Coronary artery (tissue), 2 donors: ENCODE data around the gene FAM156A.
"Not testable (repeated sequence)": the region's sequence is repeated elsewhere in the genome, so short reads cannot be mapped to it uniquely, and the experiment has no call there.

Experiments
- DNase-seq: peaks from one replicate; pipeline ENCODE4 v3.0.0-alpha.2; 2017; ENCODE audit warnings: low spot score
- H3K27ac ChIP-seq, 2 donors: fragments of 200-600 bp; sonication (generic); one replicate each; pipeline ENCODE4 v1.5.1; 2016 to 2019
- H3K4me3 ChIP-seq: fragments of 200-600 bp; sonication (generic); 2 replicates; pipeline ENCODE4 v1.5.1; 2016; ENCODE audit warnings: mild to moderate bottlenecking, moderate library complexity
- TF ChIP-seq, protein P1 (sequence below): fragments of 200-600 bp; sonication (generic); IDR thresholded peaks from one replicate; pipeline ENCODE4 v1.5.1; 2019; ENCODE audit warnings: antibody characterized with exemption

Gene FAM156A

GRCh38 chrX:52934704-52935469, 23.4 kb downstream of the FAM156A start:
- Histone ChIP-seq H3K4me3 (peak overlapping the region; percentile 94), H3K27ac (peak overlapping the region; percentile 88 to 98)
- DNase-seq = peak; percentile 97
- TF ChIP-seq, protein P1, sequence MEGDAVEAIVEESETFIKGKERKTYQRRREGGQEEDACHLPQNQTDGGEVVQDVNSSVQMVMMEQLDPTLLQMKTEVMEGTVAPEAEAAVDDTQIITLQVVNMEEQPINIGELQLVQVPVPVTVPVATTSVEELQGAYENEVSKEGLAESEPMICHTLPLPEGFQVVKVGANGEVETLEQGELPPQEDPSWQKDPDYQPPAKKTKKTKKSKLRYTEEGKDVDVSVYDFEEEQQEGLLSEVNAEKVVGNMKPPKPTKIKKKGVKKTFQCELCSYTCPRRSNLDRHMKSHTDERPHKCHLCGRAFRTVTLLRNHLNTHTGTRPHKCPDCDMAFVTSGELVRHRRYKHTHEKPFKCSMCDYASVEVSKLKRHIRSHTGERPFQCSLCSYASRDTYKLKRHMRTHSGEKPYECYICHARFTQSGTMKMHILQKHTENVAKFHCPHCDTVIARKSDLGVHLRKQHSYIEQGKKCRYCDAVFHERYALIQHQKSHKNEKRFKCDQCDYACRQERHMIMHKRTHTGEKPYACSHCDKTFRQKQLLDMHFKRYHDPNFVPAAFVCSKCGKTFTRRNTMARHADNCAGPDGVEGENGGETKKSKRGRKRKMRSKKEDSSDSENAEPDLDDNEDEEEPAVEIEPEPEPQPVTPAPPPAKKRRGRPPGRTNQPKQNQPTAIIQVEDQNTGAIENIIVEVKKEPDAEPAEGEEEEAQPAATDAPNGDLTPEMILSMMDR = peak; percentile 95

DNA sequence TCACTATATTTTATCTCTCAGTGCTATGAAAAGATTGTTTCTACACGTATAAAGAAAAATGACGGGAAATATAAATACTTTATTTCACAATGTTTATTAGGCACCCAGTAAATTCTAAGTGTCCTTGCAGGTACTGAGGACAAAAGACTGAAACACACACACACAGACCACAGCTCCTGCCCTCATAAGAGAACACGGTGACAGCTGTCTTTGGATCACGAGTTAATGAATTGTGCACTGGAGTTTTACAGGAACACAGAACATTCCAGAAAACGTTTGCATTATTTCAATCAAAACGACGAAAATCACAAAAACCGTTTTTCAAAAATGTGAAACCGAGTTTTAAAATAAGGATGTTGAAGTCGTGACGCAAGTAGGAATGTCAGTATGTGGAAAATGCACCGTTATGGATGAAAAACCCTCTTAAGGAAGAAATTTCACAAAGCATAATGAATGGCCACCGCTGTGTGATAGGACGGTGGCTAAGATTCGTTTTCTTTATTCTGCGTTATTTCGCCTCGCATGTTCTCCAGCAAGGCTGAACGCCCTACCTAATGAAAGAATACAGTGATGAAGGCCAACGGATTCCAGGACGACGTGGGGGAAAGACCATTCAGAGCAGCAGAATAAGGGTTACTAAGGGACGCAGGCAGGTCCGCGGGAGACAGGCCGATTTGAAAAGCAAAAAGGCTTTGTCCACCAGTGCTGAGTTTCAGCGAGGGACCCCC, 24.2 kb downstream of the FAM156A start:
- peak overlapping the region; percentile 88 to 98 for H3K27ac ChIP-seq

GRCh38 chrX:52933213-52933612, 25.1 kb downstream of the FAM156A start:
- no peak overlapping the region for H3K4me3 ChIP-seq
- TF ChIP-seq, protein P1 = no peak
- DNase-seq = no peak
- no peak overlapping the region for H3K27ac ChIP-seq

More for the DNA sequence above, 24.2 kb downstream of the FAM156A start:
- H3K4me3 ChIP-seq = peak overlapping the region; percentile 94
- no peak for DNase-seq
- TF ChIP-seq, protein P1 = no peak

DNA sequence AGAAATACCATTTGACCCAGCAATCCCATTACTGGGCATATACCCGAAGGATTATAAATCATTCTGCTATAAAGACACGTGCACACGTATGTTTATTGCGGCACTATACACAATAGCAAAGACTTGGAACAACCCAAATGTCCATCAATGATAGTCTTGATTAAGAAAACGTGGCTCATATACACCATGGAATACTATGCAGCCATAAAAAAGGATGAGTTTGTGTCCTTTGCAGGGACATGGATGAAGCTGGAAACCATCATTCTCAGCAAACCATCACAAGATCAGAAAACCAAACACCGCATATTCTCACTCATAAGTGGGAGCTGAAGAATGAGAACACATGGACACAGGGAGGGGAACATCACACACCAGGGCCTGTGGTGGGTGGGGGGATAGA, 28.1 kb downstream of the FAM156A start:
- not testable (repeated sequence) for H3K4me3 ChIP-seq, DNase-seq, H3K27ac ChIP-seq

DNA sequence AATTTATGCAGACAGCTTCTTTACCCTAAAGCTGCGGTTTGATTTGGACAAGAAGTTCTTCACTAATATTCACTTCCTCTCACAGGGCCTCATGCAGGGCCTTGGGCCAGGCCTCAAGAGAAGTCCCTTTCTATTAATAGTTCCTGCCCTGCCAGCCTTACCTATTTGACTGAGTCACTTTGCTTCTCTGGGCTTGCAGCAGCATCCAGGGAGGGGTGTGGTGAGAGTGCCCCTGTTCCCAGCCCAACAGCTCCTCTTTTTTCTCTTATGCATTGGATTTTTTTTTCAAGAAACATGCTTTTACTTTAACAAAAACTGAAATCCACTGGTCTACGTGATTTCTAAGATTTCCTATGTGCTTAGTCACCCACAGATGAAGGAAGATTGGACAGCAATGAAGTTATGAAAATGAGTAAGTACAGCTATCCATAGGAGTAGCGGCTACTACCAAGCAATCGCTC, 34.5 kb downstream of the FAM156A start:
- TF ChIP-seq, protein P1 = no peak
- H3K4me3 ChIP-seq = no peak overlapping the region
- peak overlapping the region in 1 of 2 donors; percentile 57 for H3K27ac ChIP-seq
- DNase-seq = no peak

GRCh38 chrX:52914704-52915103, 43.6 kb downstream of the FAM156A start:
- not testable (repeated sequence) for DNase-seq, H3K27ac ChIP-seq, H3K4me3 ChIP-seq

DNA sequence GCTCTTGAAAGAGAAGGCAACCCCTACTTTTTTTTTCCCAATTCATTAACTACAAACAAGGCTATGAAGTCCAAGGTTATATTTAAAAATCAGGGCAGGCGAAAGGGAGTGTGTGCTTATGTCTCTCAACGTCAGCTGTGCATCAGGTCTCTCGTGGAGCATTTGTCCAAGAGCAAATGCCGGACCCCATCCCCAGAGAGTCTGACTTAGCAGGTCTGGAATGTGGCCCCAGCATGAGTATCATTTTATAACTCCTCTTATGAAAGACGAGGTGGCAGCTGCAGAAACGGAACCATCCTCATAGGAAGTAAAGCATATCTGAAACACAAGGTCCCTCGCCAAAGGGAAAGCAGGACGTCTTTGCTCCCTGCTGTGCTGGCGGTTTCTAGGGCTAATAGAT, 44.6 kb downstream of the FAM156A start:
- H3K27ac ChIP-seq, DNase-seq, H3K4me3 ChIP-seq: not testable (repeated sequence)

DNA sequence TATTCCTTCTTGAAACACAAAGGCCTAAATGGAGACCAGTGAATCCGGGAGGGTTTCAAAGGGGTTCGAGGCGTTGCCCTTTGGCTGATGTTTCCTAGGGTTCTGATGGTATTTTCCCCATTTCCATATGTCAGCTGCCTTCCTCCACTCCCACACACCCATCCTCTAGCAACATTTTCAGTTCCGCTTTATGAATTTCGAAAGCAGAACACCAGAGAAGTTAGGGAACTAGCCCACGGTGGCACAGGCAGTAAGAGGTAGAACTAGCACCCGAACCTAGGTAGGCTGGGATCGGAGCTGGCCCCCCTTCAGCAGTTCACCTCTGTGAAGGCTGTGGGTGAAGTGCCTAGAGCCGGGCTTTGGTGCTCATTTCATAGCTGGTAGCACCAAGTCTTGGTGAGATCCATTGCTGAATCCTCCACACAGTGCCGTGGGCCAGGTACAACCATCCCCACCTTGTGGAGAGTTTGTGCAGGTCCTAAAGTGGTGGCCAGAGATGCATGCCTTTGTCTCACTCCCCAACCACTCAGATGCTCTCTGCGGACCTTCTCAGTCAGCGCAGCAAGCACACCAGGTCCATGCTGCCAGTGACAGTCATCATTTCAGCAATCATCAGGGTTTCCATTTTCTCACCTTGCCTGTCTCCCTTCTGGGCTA, 48.9 kb downstream of the FAM156A start:
- DNase-seq, H3K4me3 ChIP-seq, H3K27ac ChIP-seq: not testable (repeated sequence)

DNA sequence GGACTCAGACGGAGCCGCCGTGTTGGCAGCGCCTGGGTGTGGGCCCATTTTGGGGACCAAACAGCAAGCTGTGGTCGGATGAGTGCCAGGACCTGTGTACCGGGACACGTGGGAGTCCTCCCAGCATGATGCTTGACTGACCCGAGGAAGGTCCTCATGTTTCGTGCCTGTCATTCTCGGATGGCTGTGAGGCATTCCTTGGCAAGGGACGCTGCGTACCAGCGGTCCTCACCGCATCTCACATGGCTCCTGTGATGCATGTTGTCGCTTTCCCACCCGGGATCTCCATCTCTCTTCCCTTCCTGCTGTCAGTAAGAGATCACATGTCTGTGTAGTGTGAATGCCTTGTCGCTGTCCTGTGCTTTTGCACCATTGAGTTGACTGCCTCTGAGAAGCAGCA, 50.4 kb downstream of the FAM156A start:
- DNase-seq, H3K27ac ChIP-seq, H3K4me3 ChIP-seq: not testable (repeated sequence)

GRCh38 chrX:52907137-52907536, 51.2 kb downstream of the FAM156A start:
- H3K4me3 ChIP-seq, H3K27ac ChIP-seq, DNase-seq: not testable (repeated sequence)

- DNase-seq, H3K27ac ChIP-seq, H3K4me3 ChIP-seq: not testable (repeated sequence)
Measured at GRCh38 chrX:52906072-52906471, 52.2 kb downstream of the FAM156A start.

DNA sequence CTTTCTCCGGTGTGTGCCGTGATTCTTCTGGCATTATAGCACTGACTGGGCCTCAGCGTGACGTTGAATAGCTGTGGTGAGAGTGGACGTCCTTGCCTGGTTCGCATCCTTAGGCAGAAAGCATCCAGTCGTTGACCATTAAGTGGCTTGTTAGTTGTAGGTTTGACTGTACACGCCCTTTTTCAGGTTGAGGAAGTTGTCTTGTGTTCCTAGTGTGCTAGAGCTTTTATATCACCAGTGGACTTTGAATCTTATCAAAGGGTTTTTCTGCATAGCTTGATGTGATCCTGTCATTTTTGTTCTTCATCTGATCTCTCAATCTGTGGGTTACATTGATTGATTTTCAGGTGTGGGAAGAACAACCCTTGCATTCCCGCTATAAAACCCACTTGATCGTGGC, 52.8 kb downstream of the FAM156A start:
- not testable (repeated sequence) for DNase-seq

More for the DNA sequence above, 52.8 kb downstream of the FAM156A start:
- not testable (repeated sequence) for H3K4me3 ChIP-seq, H3K27ac ChIP-seq
